Activated naive CD4-positive, alpha-beta T cell treated with anti-CD3 and anti-CD28 coated beads, Interleukin-2, amount 50 U/mL, for 72 hours (primary cell): ENCODE data around the gene KPNA4. TPM values are rescaled to one million over a fixed set of nuclear protein-coding genes. Genes with fewer than 3 reads are reported as not detected.
A peak's percentile ranks its signal among the peaks of the same experiment; 100 is the strongest.

Experiments used
- ATAC-seq, 2 donors: fragments of 150-1000 bp; cut with Tn5 transposase; 2 replicates each; pipeline ENCODE4 v1.10.0; 2021; ENCODE audit warnings: mild to moderate bottlenecking in 2 of 2, moderate library complexity in 2 of 2
- DNase-seq, 2 donors: peaks; one replicate each; pipeline ENCODE4 v3.0.0; 2021 to 2022; ENCODE audit warnings: low spot score in 2 of 2
- H3K27ac Mint-ChIP-seq, 2 donors: one replicate each; pipeline ENCODE4 v1.8.0; 2022; ENCODE audit warnings: mild to moderate bottlenecking in 2 of 2, mixed read lengths in 2 of 2
- H3K36me3 Mint-ChIP-seq, 2 donors: one replicate each; pipeline ENCODE4 v1.8.0; 2022; ENCODE audit warnings: mixed read lengths in 2 of 2
- H3K9me3 Mint-ChIP-seq, 2 donors: one replicate each; pipeline ENCODE4 v1.8.0; 2022; ENCODE audit warnings: mixed read lengths in 2 of 2
- total RNA-seq, 2 donors: library from RNA; stranded (reverse); gene quantifications; one replicate each; pipeline ENCODE4 v1.2.3, GENCODE V29; 2022

KPNA4 gene
- total RNA-seq, 2 donors from 2014 or later, result 32.9 to 86.8 TPM

DNA sequence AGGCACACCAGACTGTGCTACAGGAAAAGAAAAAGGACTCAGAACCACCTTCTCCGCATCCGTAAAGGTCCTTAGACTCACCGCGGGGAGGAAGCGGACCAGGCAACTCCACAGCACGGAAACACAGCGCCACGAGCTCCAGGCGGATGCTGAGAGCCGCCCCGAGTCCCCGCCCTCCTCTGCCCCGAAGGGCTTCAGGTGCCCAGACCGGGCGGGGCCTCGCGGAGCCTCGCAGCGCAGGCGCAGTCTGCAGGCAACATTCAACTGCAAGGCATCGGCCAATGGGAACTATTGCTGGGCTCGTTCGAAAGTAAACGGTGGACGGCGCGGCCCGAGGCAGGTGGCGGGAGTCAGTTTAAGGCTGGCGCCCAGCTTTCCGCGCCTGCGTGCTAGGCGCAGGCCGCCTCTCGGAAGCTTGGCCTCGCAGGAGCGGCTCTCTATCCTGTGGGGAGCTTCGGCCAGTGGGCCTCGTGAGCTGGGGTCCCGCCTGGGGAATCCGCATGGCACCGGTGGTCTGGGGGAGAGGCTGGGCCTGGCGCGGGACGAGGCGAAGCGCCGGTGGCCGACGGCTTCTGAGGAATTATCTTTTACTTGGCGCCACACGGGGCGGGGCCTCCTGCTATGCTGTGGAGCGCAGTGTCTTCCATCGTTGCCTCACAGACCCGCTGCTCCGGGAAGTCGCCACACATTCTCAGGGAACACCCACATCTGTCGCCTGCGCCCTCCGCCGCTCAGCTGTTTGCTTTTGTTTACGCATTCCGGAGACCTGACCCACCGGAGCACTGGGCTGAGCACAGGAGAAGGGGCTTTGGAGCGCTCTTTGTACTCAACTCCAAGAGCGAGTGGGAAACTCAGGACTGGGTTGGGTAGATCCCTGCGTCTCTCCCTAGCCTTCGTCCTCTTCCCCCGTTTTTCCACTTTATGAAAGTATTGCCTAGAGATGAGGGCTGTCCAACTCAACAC is 115.5 kb downstream of the KPNA4 start, which contains the start of gene TRIM59:
TSS of gene TRIM59 (minus strand) at position 151 of the 963 bp plus-strand sequence. CDS start 10,603 bp downstream, outside the sequence.
- DNase-seq (peak; percentile 96 to 99), ATAC-seq (peak; percentile 94 to 95)
- Mint-ChIP-seq H3K27ac (peak within 1 kb of the TSS; percentile 97 to 98), H3K9me3 (peaks cover 0 to 4% of the 10 kb centered on the region in 2 donors), H3K36me3 (peaks cover 20 to 48% of the 10 kb centered on the region in 2 donors)

DNA sequence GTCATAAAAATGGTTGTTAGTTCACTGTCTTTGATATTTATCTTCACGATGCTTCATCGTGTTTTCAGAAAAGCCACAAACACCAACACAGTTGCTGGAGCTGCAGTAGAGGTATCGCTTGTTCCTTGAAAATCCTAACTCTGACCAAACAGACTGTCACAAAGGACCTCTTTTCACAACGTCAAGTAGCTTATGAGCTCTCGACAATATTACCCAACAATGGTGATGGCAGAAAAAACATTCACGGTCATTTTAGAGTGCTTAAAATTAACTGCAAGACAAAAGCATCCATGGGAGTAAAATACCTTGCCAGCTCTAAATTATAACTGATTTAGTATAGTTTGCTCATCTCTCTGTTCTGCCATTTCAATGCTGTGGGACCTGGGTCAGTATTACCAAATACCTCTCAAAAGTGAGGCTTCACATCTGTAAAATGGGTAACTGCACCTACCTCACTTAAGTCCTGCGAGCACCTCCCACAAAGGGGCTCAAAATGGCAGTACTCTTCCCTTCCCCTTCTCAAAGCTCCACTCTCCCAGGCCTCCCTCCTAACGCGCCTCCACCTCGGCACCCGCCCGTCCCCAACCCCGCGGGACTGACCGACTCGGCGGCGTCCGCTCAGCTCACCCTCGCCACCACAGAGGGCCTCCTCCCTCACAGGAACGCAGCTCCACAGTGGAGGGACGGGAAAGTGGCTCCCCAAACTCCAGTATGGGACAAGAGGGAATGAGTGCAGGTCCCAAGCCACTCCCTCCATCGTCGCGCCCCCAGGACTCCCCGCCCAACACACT is 116.3 kb downstream of the KPNA4 start:
- DNase-seq (no peak), ATAC-seq (peak in 1 of 2 donors; percentile 37)
- Mint-ChIP-seq H3K36me3 (peaks cover 26 to 54% of the 10 kb centered on the region in 2 donors), H3K27ac (peak overlapping the region; percentile 97 to 98), H3K9me3 (peaks cover 0 to 4% of the 10 kb centered on the region in 2 donors)

DNA sequence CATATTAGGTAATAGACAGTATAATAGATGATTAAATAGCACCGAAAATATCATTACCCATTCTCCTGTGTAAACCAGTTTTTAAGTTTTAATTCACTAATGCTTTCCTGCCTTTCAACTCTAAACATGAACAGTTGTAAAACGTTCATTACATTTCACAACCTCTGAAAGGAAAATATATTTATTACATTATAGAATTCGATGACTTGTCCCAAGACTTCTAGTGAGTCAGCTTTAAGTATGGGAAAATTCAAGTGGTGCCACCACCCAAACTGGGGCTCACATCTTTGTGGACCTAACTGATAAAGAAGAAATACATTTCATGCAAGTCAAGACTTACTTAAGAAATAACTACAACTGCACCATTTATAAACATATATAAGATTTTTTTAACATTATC is 117.8 kb downstream of the KPNA4 start:
- Mint-ChIP-seq H3K9me3 (peaks cover 0 to 4% of the 10 kb centered on the region in 2 donors), H3K36me3 (peaks cover 26 to 66% of the 10 kb centered on the region in 2 donors), H3K27ac (no peak overlapping the region)
- ATAC-seq (no peak), DNase-seq (no peak)

DNA sequence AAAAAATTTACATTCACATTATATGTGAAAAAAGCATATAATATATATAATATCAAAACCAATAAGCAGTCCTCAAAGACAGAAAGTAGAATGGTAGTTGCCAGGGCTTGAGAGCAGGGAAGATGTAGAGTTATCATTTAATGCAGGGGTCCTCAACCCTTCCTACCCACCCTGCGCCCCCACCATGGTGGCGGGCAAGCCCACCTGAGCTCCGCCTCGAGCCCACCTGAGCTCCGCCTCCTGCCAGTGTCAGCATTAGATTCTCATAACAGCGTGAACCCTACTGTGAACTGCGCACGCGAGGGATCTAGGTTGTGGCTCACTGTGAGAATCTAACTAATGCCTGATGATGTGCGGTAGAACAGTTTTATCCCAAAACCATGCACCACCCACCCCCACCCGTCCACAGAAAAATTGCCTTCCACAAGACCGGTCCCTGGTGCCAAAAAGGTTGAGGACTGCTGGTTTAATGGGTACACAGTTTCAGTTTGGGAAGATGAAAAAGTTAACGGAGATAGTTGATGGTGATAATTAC is 118.8 kb downstream of the KPNA4 start:
- H3K9me3 Mint-ChIP-seq, result peaks cover 0 to 4% of the 10 kb centered on the region in 2 donors
- DNase-seq, result no peak
- no peak overlapping the region for H3K27ac Mint-ChIP-seq
- H3K36me3 Mint-ChIP-seq, result peaks cover 32 to 66% of the 10 kb centered on the region in 2 donors
- no peak for ATAC-seq

DNA sequence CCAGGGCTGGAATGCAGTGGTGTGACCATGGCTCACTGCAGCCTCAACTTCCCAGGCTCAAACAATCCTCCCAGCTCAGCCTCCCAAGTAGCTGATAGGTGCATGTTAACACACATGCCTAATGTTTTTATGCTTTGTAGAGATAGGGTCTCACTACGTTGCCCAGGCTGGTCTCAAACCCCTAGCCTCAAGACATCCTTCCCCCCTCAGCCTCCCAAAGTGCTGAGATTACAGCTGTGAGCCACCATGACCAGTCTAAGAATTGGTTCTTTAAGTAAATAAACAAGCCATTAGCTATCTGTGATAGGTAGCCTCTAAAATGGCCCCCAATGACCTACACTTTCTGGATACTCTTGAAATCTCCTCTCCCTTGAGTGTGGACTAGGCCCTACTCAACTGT is 119.5 kb downstream of the KPNA4 start:
- no peak for DNase-seq
- peaks cover 0 to 4% of the 10 kb centered on the region in 2 donors for H3K9me3 Mint-ChIP-seq
- no peak overlapping the region for H3K27ac Mint-ChIP-seq
- no peak for ATAC-seq
- H3K36me3 Mint-ChIP-seq, result peaks cover 32 to 70% of the 10 kb centered on the region in 2 donors

Other genes starting within 250 kb of the KPNA4 start
- 10 to 100 TPM; 13.3 to 21.8 TPM for gene IFT80, start 166.3 kb downstream of the KPNA4 start, total RNA-seq
- 100 to 1,000 TPM; 159 to 287 TPM for gene SMC4, start 165.9 kb downstream of the KPNA4 start, total RNA-seq
- 10 to 100 TPM; 28.7 to 31.1 TPM for gene TRIM59, start 115.8 kb downstream of the KPNA4 start, total RNA-seq
- not detected for gene ARL14, start 111.6 kb upstream of the KPNA4 start, total RNA-seq
- 1 to 10 TPM; 2.1 to 3.5 TPM for gene PPM1L, start 190.7 kb upstream of the KPNA4 start, total RNA-seq